Mesenchymal stem cell (in vitro differentiated cells and primary cell): Measurements from ENCODE around the gene MYO9B.
"Not testable (repeated sequence)": the region's sequence is repeated elsewhere in the genome, so short reads cannot be mapped to it uniquely, and the experiment has no call there.

Experiments
- DNase-seq: peaks from one replicate; pipeline ENCODE4 v3.0.0-alpha.2; 2013
- H2AFZ ChIP-seq: one replicate; pipeline ENCODE4 v1.6.1; 2013; ENCODE audit warnings: low read depth, mild to moderate bottlenecking, control low read depth, inconsistent platforms, low read length, moderate library complexity
- H2AK5ac ChIP-seq: 2 replicates; pipeline ENCODE4 v1.6.1; 2013; ENCODE audit warnings: low read length, moderate library complexity, mild to moderate bottlenecking, inconsistent platforms; ENCODE audit not compliant: severe bottlenecking
- H2BK120ac ChIP-seq: one replicate; pipeline ENCODE4 v1.6.1; 2013; ENCODE audit warnings: low read depth, mild to moderate bottlenecking, inconsistent platforms, low read length, moderate library complexity
- H2BK12ac ChIP-seq, 2 experiments: one replicate each; pipeline ENCODE4 v1.6.1; 2013; ENCODE audit warnings: inconsistent platforms in 2 of 2, low read length in 2 of 2, mild to moderate bottlenecking in 2 of 2, moderate library complexity in 2 of 2, control low read depth in 1 of 2
- H2BK15ac ChIP-seq: one replicate; pipeline ENCODE4 v1.6.1; 2013; ENCODE audit warnings: mild to moderate bottlenecking, low read depth, inconsistent platforms; ENCODE audit not compliant: poor library complexity, severe bottlenecking
- H2BK5ac ChIP-seq: 2 replicates; pipeline ENCODE4 v1.6.1; 2013; ENCODE audit warnings: low read depth, mild to moderate bottlenecking, low read length, control low read depth, inconsistent platforms; ENCODE audit not compliant: poor library complexity, severe bottlenecking
- H3K14ac ChIP-seq, 2 experiments: one replicate each; pipeline ENCODE4 v1.6.1; 2013; ENCODE audit warnings: inconsistent platforms in 2 of 2, low read length in 2 of 2, control low read depth in 1 of 2, mild to moderate bottlenecking in 1 of 2, moderate library complexity in 1 of 2
- H3K18ac ChIP-seq, 2 experiments: one replicate each; pipeline ENCODE4 v1.6.1; 2013; ENCODE audit warnings: inconsistent platforms in 2 of 2, low read length in 2 of 2, control low read depth in 1 of 2, low read depth in 1 of 2, mild to moderate bottlenecking in 1 of 2
- H3K23ac ChIP-seq, 2 experiments: one replicate each; pipeline ENCODE4 v1.6.1; 2013; ENCODE audit warnings: inconsistent platforms in 2 of 2, low read length in 2 of 2, mild to moderate bottlenecking in 2 of 2, moderate library complexity in 2 of 2, control low read depth in 1 of 2
- H3K27ac ChIP-seq: 2 replicates; pipeline ENCODE4 v1.5.1; 2013; ENCODE audit warnings: mild to moderate bottlenecking, moderate library complexity, low read length, control low read depth, inconsistent platforms; ENCODE audit not compliant: poor library complexity, severe bottlenecking
- H3K27me3 ChIP-seq, 2 experiments: 2 replicates each; pipeline versions ENCODE4 v1.6.1 to v1.7.0; 2013; ENCODE audit warnings: low read length in 2 of 2, mild to moderate bottlenecking in 2 of 2, moderate library complexity in 2 of 2, control low read depth in 1 of 2, inconsistent platforms in 1 of 2; ENCODE audit not compliant: control insufficient read depth in 1 of 2, insufficient read depth in 1 of 2
- H3K36me3 ChIP-seq, 2 experiments: 2 replicates each; pipeline versions ENCODE4 v1.6.1 to v1.7.0; 2013; ENCODE audit warnings: low read length in 2 of 2, control low read depth in 1 of 2, inconsistent platforms in 1 of 2, low read depth in 1 of 2, mild to moderate bottlenecking in 1 of 2; ENCODE audit not compliant: insufficient read depth in 2 of 2, control insufficient read depth in 1 of 2
- H3K4ac ChIP-seq, 2 experiments: one replicate each; pipeline ENCODE4 v1.6.1; 2013; ENCODE audit warnings: inconsistent platforms in 2 of 2, low read length in 2 of 2, mild to moderate bottlenecking in 2 of 2, moderate library complexity in 2 of 2, control low read depth in 1 of 2, low read depth in 1 of 2
- H3K4me1 ChIP-seq: 2 replicates; pipeline ENCODE4 v1.6.1; 2013; ENCODE audit warnings: low read depth, low read length, control low read depth; ENCODE audit not compliant: control insufficient read depth, insufficient read depth
- H3K4me2 ChIP-seq: 2 replicates; pipeline ENCODE4 v1.6.1; 2013; ENCODE audit warnings: low read length, mild to moderate bottlenecking, inconsistent platforms; ENCODE audit not compliant: poor library complexity, severe bottlenecking
- H3K4me3 ChIP-seq, 2 experiments: 2 replicates each; pipeline versions ENCODE4 v1.5.1 to v1.7.0; 2013; ENCODE audit warnings: low read length in 2 of 2, mild to moderate bottlenecking in 2 of 2, control low read depth in 1 of 2, low read depth in 1 of 2; ENCODE audit not compliant: insufficient read depth in 1 of 2
- H3K79me1 ChIP-seq: replicated peaks from 2 replicates; pipeline ENCODE4 v1.6.1; 2013; ENCODE audit warnings: mild to moderate bottlenecking, control low read depth, low read length, inconsistent platforms; ENCODE audit not compliant: poor library complexity, severe bottlenecking
- H3K9ac ChIP-seq: 2 replicates; pipeline ENCODE4 v1.7.0; 2013; ENCODE audit warnings: mild to moderate bottlenecking, low read length, moderate library complexity
- H3K9me3 ChIP-seq: 2 replicates; pipeline ENCODE4 v1.7.0; 2013; ENCODE audit warnings: mild to moderate bottlenecking, low read length; ENCODE audit not compliant: control insufficient read depth
- H4K8ac ChIP-seq: one replicate; pipeline ENCODE4 v1.6.1; 2013; ENCODE audit warnings: inconsistent platforms, mild to moderate bottlenecking, low read length, moderate library complexity
- H4K91ac ChIP-seq: one replicate; pipeline ENCODE4 v1.6.1; 2013; ENCODE audit warnings: mild to moderate bottlenecking, low read length, inconsistent platforms
- WGBS: methylation state at CpG from one replicate; pipeline ENCODE4 v1.1.7; 2013; ENCODE audit warnings: mixed read lengths; 5-methylcytosine and 5-hydroxymethylcytosine counted together

MYO9B gene

DNA sequence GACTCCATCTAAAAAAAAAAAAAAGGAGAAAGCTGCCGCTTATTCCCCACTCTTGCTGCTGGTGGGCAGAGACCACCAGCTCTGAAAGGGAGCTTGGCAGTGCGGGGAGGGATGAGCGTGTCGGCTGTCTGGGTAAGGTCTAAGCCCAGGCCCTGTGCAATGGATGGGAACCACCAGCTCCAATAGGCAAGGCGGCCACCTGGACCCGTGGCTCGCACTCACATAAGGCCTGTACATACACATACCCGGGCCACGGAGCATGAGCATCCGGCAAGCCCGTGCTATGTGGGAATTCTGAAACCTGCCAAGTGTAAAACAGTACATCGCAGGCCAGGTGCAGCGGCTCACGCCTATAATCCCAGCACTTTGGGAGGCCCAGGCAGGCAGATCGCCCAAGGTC, 83.0 kb downstream of the MYO9B start:
- no peak overlapping the region for H3K18ac ChIP-seq

DNA sequence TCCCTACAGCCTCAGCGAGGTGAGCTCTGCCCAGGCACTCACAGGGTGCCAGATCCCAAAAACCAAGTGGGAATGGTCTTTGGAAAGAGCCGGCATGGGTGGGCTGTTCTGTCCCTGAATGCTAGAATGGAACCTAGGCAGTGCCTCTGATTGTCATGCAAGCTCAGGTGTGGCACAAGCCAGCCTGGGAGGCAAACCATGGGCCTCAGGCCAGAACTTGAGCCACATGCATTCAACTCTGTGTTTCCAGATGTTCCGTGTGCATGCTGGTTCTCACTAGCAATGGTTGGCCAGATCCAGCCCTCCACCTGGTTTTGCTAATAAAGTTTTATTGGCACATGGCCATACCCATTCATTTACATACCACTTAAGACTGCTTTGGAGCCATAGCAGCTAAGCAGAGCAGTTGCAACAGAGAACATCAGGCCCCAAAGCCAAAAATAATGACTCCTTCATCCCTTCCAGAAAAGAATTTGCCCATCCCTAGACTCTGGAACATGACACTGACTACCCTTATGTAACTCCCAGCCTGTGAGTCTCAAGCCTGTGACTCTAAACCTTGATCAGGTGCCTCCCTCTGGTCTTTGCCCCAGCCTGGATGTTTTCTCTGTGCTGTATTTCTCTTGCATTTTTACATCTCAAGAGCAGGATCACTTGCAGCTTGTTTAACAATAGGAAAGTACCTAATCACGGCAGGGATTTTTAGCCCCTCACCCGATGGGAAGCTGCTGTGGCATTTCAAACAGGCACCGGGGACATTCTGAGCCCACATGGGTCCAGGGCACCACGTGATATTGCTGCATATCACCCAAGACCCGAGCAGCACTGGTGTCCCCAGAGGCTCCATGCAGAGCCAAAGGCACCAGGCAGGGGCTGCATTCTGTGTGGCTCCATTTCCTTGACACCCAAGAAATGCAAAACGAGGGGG, 84.2 kb downstream of the MYO9B start:
- no peak overlapping the region for H2BK120ac ChIP-seq
- no peak overlapping the region for H2BK5ac ChIP-seq
- H3K9ac ChIP-seq, result no peak overlapping the region
- H4K91ac ChIP-seq, result no peak overlapping the region
- no peak overlapping the region for H2BK15ac ChIP-seq
- no peak overlapping the region for H2BK12ac ChIP-seq
- DNase-seq, result no peak
- no peak overlapping the region for H3K23ac ChIP-seq
- peaks cover 6% of the 10 kb centered on the region for H3K9me3 ChIP-seq
- peaks cover 78 to 90% of the 10 kb centered on the region in 2 experiments for H3K36me3 ChIP-seq
- H3K4me3 ChIP-seq, result no peak overlapping the region
- no peak overlapping the region for H4K8ac ChIP-seq
- H2AK5ac ChIP-seq, result no peak overlapping the region
- no peak overlapping the region for H3K27ac ChIP-seq
- H3K4ac ChIP-seq, result no peak overlapping the region
- no peak overlapping the region for H3K18ac ChIP-seq
- no peaks in the 10 kb centered on the region for H3K4me1 ChIP-seq
- H3K4me2 ChIP-seq, result no peak overlapping the region
- no peaks in the 10 kb centered on the region for H3K27me3 ChIP-seq
- WGBS, result 85% methylated on average over 9 of the region's 9 CpGs
- H2AFZ ChIP-seq, result no peak overlapping the region
- H3K14ac ChIP-seq, result no peak overlapping the region
- peaks cover 21% of the 10 kb centered on the region for H3K79me1 ChIP-seq

More for the DNA sequence above, 83.0 kb downstream of the MYO9B start:
- Histone ChIP-seq H3K27ac (no peak overlapping the region), H3K4me3 (no peak overlapping the region), H2BK15ac (no peak overlapping the region), H2AK5ac (no peak overlapping the region), H3K4ac (no peak overlapping the region), H2AFZ (no peak overlapping the region), H3K4me1 (no peaks in the 10 kb centered on the region), H3K4me2 (no peak overlapping the region), H3K79me1 (peaks cover 21% of the 10 kb centered on the region), H2BK12ac (no peak overlapping the region), H3K9me3 (peaks cover 3% of the 10 kb centered on the region), H3K9ac (no peak overlapping the region), H3K14ac (no peak overlapping the region), H3K36me3 (peaks cover 86 to 91% of the 10 kb centered on the region in 2 experiments), H4K91ac (no peak overlapping the region), H4K8ac (no peak overlapping the region), H2BK5ac (no peak overlapping the region), H2BK120ac (no peak overlapping the region), H3K27me3 (no peaks in the 10 kb centered on the region), H3K23ac (no peak overlapping the region)
- no peak for DNase-seq
- 99% methylated on average over 14 of the region's 15 CpGs for WGBS

DNA sequence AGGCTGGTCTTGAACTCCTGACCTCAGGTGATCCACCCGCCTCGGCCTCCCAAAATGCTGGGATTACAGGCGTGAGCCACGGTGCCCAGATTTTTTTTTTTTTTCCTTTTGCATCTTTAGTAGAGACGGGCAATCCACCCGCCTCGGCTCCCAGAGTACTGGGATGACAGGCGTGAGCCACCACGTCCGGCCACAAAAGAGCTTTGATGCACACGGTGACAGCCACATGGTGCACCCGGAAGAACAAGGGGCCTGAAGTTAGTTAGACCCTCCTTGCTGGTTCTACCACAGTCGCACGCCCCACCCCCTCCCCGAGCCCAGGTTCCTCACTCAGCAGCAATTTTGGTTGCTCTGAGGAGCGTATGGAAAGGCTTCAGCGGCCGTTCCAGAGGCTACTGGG, 85.3 kb downstream of the MYO9B start:
- Histone ChIP-seq H2BK5ac (no peak overlapping the region), H2BK15ac (no peak overlapping the region), H2BK120ac (no peak overlapping the region), H3K4me1 (no peaks in the 10 kb centered on the region), H3K27me3 (no peaks in the 10 kb centered on the region), H3K79me1 (peaks cover 19% of the 10 kb centered on the region), H3K14ac (no peak overlapping the region), H3K9ac (no peak overlapping the region), H4K8ac (no peak overlapping the region), H3K4me2 (no peak overlapping the region), H2AK5ac (no peak overlapping the region), H3K18ac (no peak overlapping the region), H2AFZ (no peak overlapping the region), H4K91ac (no peak overlapping the region), H3K23ac (no peak overlapping the region), H3K27ac (no peak overlapping the region), H2BK12ac (no peak overlapping the region), H3K9me3 (peaks cover 6% of the 10 kb centered on the region), H3K4me3 (no peak overlapping the region), H3K36me3 (peaks cover 79 to 90% of the 10 kb centered on the region in 2 experiments), H3K4ac (no peak overlapping the region)
- WGBS, result 95% methylated on average over 18 of the region's 18 CpGs
- no peak for DNase-seq

DNA sequence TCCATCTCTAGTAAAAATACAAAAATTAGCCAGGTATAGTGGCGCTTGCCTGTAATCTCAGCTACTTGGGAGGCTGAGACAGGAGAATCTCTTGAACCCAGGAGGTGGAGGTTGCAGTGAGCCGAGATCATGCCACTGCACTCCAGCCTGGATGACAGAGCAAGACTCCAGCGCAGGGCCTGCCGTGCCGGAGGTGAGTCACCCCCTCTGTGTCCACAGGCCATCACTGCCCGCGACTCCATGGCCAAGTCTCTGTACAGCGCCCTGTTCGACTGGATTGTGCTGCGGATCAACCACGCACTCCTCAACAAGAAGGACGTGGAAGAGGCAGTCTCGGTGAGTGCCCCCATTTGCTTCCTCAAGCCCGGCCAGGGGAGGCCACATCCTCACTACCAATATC, 86.6 kb downstream of the MYO9B start:
- H3K23ac ChIP-seq, H2AK5ac ChIP-seq, H3K27me3 ChIP-seq, H2AFZ ChIP-seq, H3K9ac ChIP-seq, H3K4ac ChIP-seq, H3K27ac ChIP-seq, H3K9me3 ChIP-seq, H2BK5ac ChIP-seq, H4K91ac ChIP-seq, H3K4me2 ChIP-seq, H3K4me1 ChIP-seq, DNase-seq, H3K14ac ChIP-seq, H3K18ac ChIP-seq, H2BK12ac ChIP-seq, H4K8ac ChIP-seq, H3K4me3 ChIP-seq, H2BK120ac ChIP-seq, H2BK15ac ChIP-seq: not testable (repeated sequence)
- peaks cover 70 to 90% of the 10 kb centered on the region in 2 experiments for H3K36me3 ChIP-seq
- WGBS, result over 99% methylated on average over 14 of the region's 14 CpGs
- peaks cover 13% of the 10 kb centered on the region for H3K79me1 ChIP-seq
